ENCODE measurements around the gene TIGD6. TPM values are rescaled to one million over a fixed set of nuclear protein-coding genes. Genes with fewer than 3 reads are reported as not detected.

TIGD6 gene
- total and polyA plus RNA-seq, 2 donors (not counting 3 experiments of a cell fraction or from before 2014, with no cell fraction given), result 3.6 to 5.4 TPM

DNA sequence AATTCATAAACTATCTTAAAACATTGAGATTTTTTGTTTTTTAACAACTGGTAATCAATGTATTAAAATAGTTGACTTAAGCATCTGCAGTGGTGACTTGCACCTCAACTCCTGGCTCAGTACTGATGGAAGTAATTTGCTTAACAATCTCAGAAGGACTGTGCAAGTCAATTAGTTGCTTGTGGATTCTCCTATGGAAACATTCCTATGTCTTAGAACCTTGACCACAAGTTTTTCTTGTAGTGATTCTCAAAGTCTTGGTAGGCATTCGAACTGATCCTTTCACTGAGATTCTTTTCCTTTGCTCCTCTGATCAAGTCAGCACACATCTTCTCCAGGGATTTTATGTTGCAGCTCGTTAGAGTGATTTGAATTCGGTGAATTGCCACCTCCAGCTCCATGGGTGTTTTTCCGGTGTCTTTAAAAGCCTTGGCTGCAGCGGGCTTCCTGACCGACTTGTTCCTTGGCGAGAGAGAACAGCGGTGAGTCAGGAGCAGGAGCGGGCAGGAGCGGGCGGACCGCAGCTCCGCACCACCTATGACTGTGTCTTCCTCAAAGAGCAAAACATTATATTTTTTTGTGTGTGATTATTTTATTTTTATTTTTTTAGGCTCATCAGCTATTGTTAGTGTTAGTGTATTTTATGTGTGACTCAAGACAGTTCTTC, 21.2 kb upstream of the TIGD6 start:
- ChIA-PET CTCF (interaction anchor here (0.7 to 2.8 kb wide), 13 partner anchors 12 to 428 kb away, joined by 3 to 16 read pairs (median 6); partner anchors contain the start of genes HMGXB3 and TIGD6), POLR2A (interaction anchor here (0.8 to 1.5 kb wide), 6 partner anchors 9 to 117 kb away, joined by 3 to 14 read pairs (median 4); partner anchors contain the start of genes HMGXB3 and TIGD6)
- no peaks in the 10 kb centered on the region for H3K9me3 ChIP-seq (replicated peaks; ENCODE audit: control insufficient read depth, insufficient read depth, low read length)
- H3K9me1 ChIP-seq (replicated peaks; ENCODE audit: control insufficient read depth, extremely low read depth, insufficient read depth, low read length), result no peaks in the 10 kb centered on the region
- H3K27me3 ChIP-seq (ENCODE audit: control insufficient read depth in 2 of 2, insufficient read depth in 2 of 2, low read length in 2 of 2), result no peaks in the 10 kb centered on the region
- H4K20me1 ChIP-seq (replicated peaks; ENCODE audit: control insufficient read depth, extremely low read depth, insufficient read depth, low read length), result no peaks in the 10 kb centered on the region
- peak overlapping the region; percentile 90 for H3K4me2 ChIP-seq (ENCODE audit: insufficient read depth, low read length)
- H3K9ac ChIP-seq (replicated peaks; ENCODE audit: extremely low read depth, insufficient read depth, low read length), result peak overlapping the region; percentile 87
- TF ChIP-seq EZH2 (IDR thresholded peaks at IDR 0.05; ENCODE audit: borderline replicate concordance, low read depth, low read length, severe bottlenecking), result no peak
- TF ChIP-seq POLR2AphosphoS5 (IDR thresholded peaks at IDR 0.05; ENCODE audit: insufficient read depth, low read depth, low read length), result no peak
- peak; percentile 9 for TF ChIP-seq GATA2 (IDR thresholded peaks at IDR 0.05; ENCODE audit: insufficient read depth, insufficient read length, low read depth, low read length)
- TF ChIP-seq FOS (IDR thresholded peaks at IDR 0.05; ENCODE audit: borderline replicate concordance, insufficient read depth, low read length), result peak; percentile 76
- peaks cover 4% of the 10 kb centered on the region for H3K79me2 ChIP-seq (ENCODE audit: control insufficient read depth, insufficient read depth, low read length)
- DNase-seq (ENCODE audit: low read depth, low spot score) (peak; percentile 94), FAIRE-seq (no peak)
- intact Hi-C loops (cut with micrococcal nuclease) (loop anchor here (1.0 kb wide), 3 partner anchors 20 to 29 kb away; no protein-coding TSS in a partner anchor), dilution Hi-C loops (cut with MboI; ENCODE audit: extremely low pct_ligation_motif_present, low sequenced_read_pairs) (no loop called here)
- peak overlapping the region in 1 of 3 experiments; percentile 46 for H3K4me3 ChIP-seq (replicated peaks in 1 of 3; ENCODE audit: insufficient read depth in 1 of 3, low read depth in 1 of 3, low read length in 3 of 3)
- peaks cover 49% of the 10 kb centered on the region for H3K4me1 ChIP-seq (ENCODE audit: control insufficient read depth, extremely low read depth, insufficient read depth, low read length)
- BruUV-seq (replicated peaks), result TSS peak; percentile 22
- peaks cover 12 to 17% of the 10 kb centered on the region in 2 experiments for H3K36me3 ChIP-seq (ENCODE audit: control insufficient read depth in 2 of 2, extremely low read depth in 1 of 2, insufficient read depth in 2 of 2, low read length in 2 of 2)
- no peak overlapping the region for H2AFZ ChIP-seq (ENCODE audit: low read depth, low read length)
- H3K27ac ChIP-seq (ENCODE audit: insufficient read depth, low read depth, low read length), result peak overlapping the region; percentile 92

DNA sequence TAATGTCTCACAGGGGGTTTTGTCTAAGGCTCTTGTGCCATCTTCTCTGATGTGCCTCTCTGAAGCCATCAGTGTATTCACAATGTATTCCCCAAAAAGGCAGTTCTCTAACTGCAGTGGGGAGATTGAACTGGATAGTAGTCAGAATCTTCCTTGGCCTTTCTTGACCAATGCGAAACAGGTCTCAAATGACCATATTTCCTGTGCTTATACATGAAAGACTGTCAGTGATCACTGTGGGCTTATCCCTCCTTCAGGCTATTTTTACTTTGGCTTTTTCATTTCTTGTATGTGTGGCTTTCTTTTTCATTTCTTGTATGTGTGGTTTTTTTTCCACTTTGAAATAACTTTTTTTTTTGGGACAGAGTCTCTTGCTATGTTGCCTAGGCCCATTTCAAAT, 19.8 kb upstream of the TIGD6 start:
- H3K4me3 ChIP-seq (replicated peaks in 1 of 3; ENCODE audit: insufficient read depth in 1 of 3, low read depth in 1 of 3, low read length in 3 of 3), result no peak overlapping the region
- peaks cover 49% of the 10 kb centered on the region for H3K4me1 ChIP-seq (ENCODE audit: control insufficient read depth, extremely low read depth, insufficient read depth, low read length)
- CTCF ChIA-PET, result interaction anchor here (0.8 kb wide), 1 partner anchor 198 kb away, joined by 3 read pairs; no protein-coding TSS in a partner anchor
- H3K27me3 ChIP-seq (ENCODE audit: control insufficient read depth in 2 of 2, insufficient read depth in 2 of 2, low read length in 2 of 2), result no peaks in the 10 kb centered on the region
- DNase-seq (ENCODE audit: low read depth, low spot score), result no peak
- H4K20me1 ChIP-seq (replicated peaks; ENCODE audit: control insufficient read depth, extremely low read depth, insufficient read depth, low read length), result no peaks in the 10 kb centered on the region
- H3K9me1 ChIP-seq (replicated peaks; ENCODE audit: control insufficient read depth, extremely low read depth, insufficient read depth, low read length), result no peaks in the 10 kb centered on the region
- TF ChIP-seq POLR2AphosphoS5 (IDR thresholded peaks at IDR 0.05; ENCODE audit: insufficient read depth, low read depth, low read length) (no peak), EZH2 (IDR thresholded peaks at IDR 0.05; ENCODE audit: borderline replicate concordance, low read depth, low read length, severe bottlenecking) (no peak), POLR2A (IDR thresholded peaks at IDR 0.05; ENCODE audit: low read depth, low read length) (no peak), JUN (IDR thresholded peaks at IDR 0.05; ENCODE audit: borderline replicate concordance, insufficient read depth, insufficient read length, low read depth) (no peak), MYC (IDR thresholded peaks at IDR 0.05; ENCODE audit: low read depth, low read length) (no peak), GATA2 (IDR thresholded peaks at IDR 0.05; ENCODE audit: insufficient read depth, insufficient read length, low read depth, low read length) (no peak), FOS (IDR thresholded peaks at IDR 0.05; ENCODE audit: borderline replicate concordance, insufficient read depth, low read length) (no peak)
- TF ChIP-seq, protein P1, sequence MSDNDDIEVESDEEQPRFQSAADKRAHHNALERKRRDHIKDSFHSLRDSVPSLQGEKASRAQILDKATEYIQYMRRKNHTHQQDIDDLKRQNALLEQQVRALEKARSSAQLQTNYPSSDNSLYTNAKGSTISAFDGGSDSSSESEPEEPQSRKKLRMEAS (IDR thresholded peaks at IDR 0.05; ENCODE audit: insufficient read depth, insufficient read length), result no peak
- TF ChIP-seq, protein P2, sequence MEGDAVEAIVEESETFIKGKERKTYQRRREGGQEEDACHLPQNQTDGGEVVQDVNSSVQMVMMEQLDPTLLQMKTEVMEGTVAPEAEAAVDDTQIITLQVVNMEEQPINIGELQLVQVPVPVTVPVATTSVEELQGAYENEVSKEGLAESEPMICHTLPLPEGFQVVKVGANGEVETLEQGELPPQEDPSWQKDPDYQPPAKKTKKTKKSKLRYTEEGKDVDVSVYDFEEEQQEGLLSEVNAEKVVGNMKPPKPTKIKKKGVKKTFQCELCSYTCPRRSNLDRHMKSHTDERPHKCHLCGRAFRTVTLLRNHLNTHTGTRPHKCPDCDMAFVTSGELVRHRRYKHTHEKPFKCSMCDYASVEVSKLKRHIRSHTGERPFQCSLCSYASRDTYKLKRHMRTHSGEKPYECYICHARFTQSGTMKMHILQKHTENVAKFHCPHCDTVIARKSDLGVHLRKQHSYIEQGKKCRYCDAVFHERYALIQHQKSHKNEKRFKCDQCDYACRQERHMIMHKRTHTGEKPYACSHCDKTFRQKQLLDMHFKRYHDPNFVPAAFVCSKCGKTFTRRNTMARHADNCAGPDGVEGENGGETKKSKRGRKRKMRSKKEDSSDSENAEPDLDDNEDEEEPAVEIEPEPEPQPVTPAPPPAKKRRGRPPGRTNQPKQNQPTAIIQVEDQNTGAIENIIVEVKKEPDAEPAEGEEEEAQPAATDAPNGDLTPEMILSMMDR (IDR thresholded peaks at IDR 0.05; ENCODE audit: extremely low read depth in 1 of 2, insufficient read depth in 1 of 2, low read depth in 1 of 2, low read length in 2 of 2), result no peak
- no peaks in the 10 kb centered on the region for H3K9me3 ChIP-seq (replicated peaks; ENCODE audit: control insufficient read depth, insufficient read depth, low read length)
- no peak overlapping the region for H3K4me2 ChIP-seq (ENCODE audit: insufficient read depth, low read length)
- H3K9ac ChIP-seq (replicated peaks; ENCODE audit: extremely low read depth, insufficient read depth, low read length), result no peak overlapping the region
- no TSS peak for BruUV-seq (replicated peaks)
- POLR2A ChIA-PET, result no interaction called here
- FAIRE-seq, result no peak
- H3K27ac ChIP-seq (ENCODE audit: insufficient read depth, low read depth, low read length), result peak overlapping the region; percentile 92
- intact Hi-C loops (cut with micrococcal nuclease) (no loop called here), dilution Hi-C loops (cut with MboI; ENCODE audit: extremely low pct_ligation_motif_present, low sequenced_read_pairs) (no loop called here)
- H3K79me2 ChIP-seq (ENCODE audit: control insufficient read depth, insufficient read depth, low read length), result peaks cover 8% of the 10 kb centered on the region
- peaks cover 11 to 15% of the 10 kb centered on the region in 2 experiments for H3K36me3 ChIP-seq (ENCODE audit: control insufficient read depth in 2 of 2, extremely low read depth in 1 of 2, insufficient read depth in 2 of 2, low read length in 2 of 2)
- no peak overlapping the region for H2AFZ ChIP-seq (ENCODE audit: low read depth, low read length)
